ENCODE results near the gene PFDN5. TPM values are rescaled to one million over a fixed set of nuclear protein-coding genes. Genes with fewer than 3 reads are reported as not detected.

The PFDN5 gene
- total RNA-seq, 3 donors from 2014 or later (not counting 1 experiment from before 2014, with no cell fraction given): 365 to 450 (median 439) TPM

DNA sequence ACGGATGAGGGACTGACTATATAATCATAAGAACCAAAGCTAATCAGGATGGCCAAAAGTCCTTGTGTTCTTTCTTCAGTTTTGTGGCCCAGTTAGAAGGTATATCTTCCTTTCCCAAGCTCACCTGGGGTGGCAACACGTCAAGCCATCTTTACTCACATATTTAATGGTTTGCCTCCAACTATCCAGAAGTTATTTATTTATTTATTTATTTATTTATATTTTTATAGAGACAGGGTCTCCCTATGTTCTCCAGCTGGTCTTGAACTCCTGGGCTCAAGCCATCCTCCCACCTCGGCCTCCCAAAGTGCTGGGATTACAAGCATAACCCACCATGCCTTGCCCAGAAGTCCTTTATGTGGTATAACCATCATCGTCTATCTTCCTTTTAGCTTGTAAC, 52.6 kb downstream of the PFDN5 start:
- WGBS (ENCODE audit: insufficient coverage): 90% methylated on average over 3 of the region's 4 CpGs
- no peaks in the 10 kb centered on the region for H3K27me3 ChIP-seq (ENCODE audit: control insufficient read depth, insufficient read depth, low read length)
- H3K9me3 Mint-ChIP-seq: no peaks in the 10 kb centered on the region
- no peaks in the 10 kb centered on the region for H3K9me3 ChIP-seq (ENCODE audit: control insufficient read depth, insufficient read depth, low read length)
- H3K4me1 Mint-ChIP-seq: peaks cover 18 to 25% of the 10 kb centered on the region in 2 donors
- TF ChIP-seq, protein P1, sequence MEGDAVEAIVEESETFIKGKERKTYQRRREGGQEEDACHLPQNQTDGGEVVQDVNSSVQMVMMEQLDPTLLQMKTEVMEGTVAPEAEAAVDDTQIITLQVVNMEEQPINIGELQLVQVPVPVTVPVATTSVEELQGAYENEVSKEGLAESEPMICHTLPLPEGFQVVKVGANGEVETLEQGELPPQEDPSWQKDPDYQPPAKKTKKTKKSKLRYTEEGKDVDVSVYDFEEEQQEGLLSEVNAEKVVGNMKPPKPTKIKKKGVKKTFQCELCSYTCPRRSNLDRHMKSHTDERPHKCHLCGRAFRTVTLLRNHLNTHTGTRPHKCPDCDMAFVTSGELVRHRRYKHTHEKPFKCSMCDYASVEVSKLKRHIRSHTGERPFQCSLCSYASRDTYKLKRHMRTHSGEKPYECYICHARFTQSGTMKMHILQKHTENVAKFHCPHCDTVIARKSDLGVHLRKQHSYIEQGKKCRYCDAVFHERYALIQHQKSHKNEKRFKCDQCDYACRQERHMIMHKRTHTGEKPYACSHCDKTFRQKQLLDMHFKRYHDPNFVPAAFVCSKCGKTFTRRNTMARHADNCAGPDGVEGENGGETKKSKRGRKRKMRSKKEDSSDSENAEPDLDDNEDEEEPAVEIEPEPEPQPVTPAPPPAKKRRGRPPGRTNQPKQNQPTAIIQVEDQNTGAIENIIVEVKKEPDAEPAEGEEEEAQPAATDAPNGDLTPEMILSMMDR (IDR thresholded peaks at IDR 0.05): no peak
- DNase-seq (no peak), ATAC-seq (no peak)
- no peak overlapping the region for H3K4me3 Mint-ChIP-seq
- no peaks in the 10 kb centered on the region for H3K36me3 Mint-ChIP-seq
- H3K27ac Mint-ChIP-seq: no peak overlapping the region
- no peaks in the 10 kb centered on the region for H3K36me3 ChIP-seq (ENCODE audit: control insufficient read depth, insufficient read depth, low read length)
- H3K4me3 ChIP-seq (ENCODE audit: low read length): no peak overlapping the region
- peaks cover 16% of the 10 kb centered on the region for H3K4me1 ChIP-seq (ENCODE audit: control insufficient read depth, insufficient read depth, low read length)
- H3K27ac ChIP-seq (ENCODE audit: low read length): no peak overlapping the region
- intact Hi-C loops (cut with micrococcal nuclease): loop anchor here (10.0 kb wide), 1 partner anchor 283 kb away; no protein-coding TSS in a partner anchor
- H3K27me3 Mint-ChIP-seq (ENCODE audit: low read depth in 2 of 2): no peaks in the 10 kb centered on the region

Other genes with a start within 250 kb of the PFDN5 start
- gene TNS2, start 245.5 kb upstream of the PFDN5 start, total RNA-seq: 1 to 10 TPM in 2 of 3 donors, under 1 TPM in 1; 0.95 to 1.8 (median 1.0) TPM
- 10 to 100 TPM; 32.6 to 48.0 (median 42.6) TPM for gene SPRYD3, start 216.2 kb upstream of the PFDN5 start, total RNA-seq
- gene IGFBP6, start 197.9 kb upstream of the PFDN5 start, total RNA-seq: under 1 TPM in 1 of 3 donors, not detected in 2; 0.61 TPM
- gene SOAT2, start 192.1 kb upstream of the PFDN5 start, total RNA-seq: not detected
- gene ZNF740, start 114.8 kb upstream of the PFDN5 start, total RNA-seq: 10 to 100 TPM; 37.1 to 65.9 (median 45.3) TPM
- 10 to 100 TPM; 50.8 to 54.4 (median 53.0) TPM for gene CSAD, start 114.6 kb upstream of the PFDN5 start, total RNA-seq
- gene ITGB7, start 88.3 kb upstream of the PFDN5 start, total RNA-seq: 100 to 1,000 TPM; 329 to 441 (median 439) TPM
- gene RARG, start 63.3 kb upstream of the PFDN5 start, total RNA-seq: 10 to 100 TPM; 24.0 to 30.6 (median 27.5) TPM
- 1 to 10 TPM; 1.9 to 5.8 (median 3.1) TPM for gene ESPL1, start 27.2 kb upstream of the PFDN5 start, total RNA-seq
- gene MYG1, start 4.2 kb downstream of the PFDN5 start, total RNA-seq: 10 to 100 TPM; 22.8 to 30.6 (median 28.1) TPM
- gene AAAS, start 26.1 kb downstream of the PFDN5 start, total RNA-seq: 10 to 100 TPM; 34.3 to 50.4 (median 45.0) TPM
- under 1 TPM in 1 of 3 donors, not detected in 2; 0.07 TPM for gene SP7, start 40.8 kb downstream of the PFDN5 start, total RNA-seq
- gene SP1, start 84.6 kb downstream of the PFDN5 start, total RNA-seq: 10 to 100 TPM; 84.6 to 96.3 (median 88.5) TPM
- gene AMHR2, start 128.3 kb downstream of the PFDN5 start, total RNA-seq: not detected
- gene PRR13, start 146.2 kb downstream of the PFDN5 start, total RNA-seq: 100 to 1,000 TPM; 214 to 233 (median 231) TPM
- 1,000 to 10,000 TPM in 1 of 3 donors, 100 to 1,000 TPM in 2; 910 to 1,083 (median 943) TPM for gene PCBP2, start 156.6 kb downstream of the PFDN5 start, total RNA-seq
- gene MAP3K12, start 203.9 kb downstream of the PFDN5 start, total RNA-seq: 10 to 100 TPM; 15.3 to 21.8 (median 21.8) TPM
- 10 to 100 TPM; 23.8 to 35.1 (median 33.7) TPM for gene TARBP2, start 205.7 kb downstream of the PFDN5 start, total RNA-seq
- gene NPFF, start 211.9 kb downstream of the PFDN5 start, total RNA-seq: not detected

All from natural killer cell (primary cell).